GM12875 (cell line): ENCODE measurements around the gene AIP.

Experiments used
- H3K4me3 ChIP-seq: one replicate; pipeline ENCODE4 v1.5.1; 2011; ENCODE audit warnings: low read depth, low read length, control low read depth
- CTCF ChIP-seq: IDR thresholded peaks from 2 replicates; pipeline ENCODE4 v1.5.1; 2011; ENCODE audit warnings: low read depth, mild to moderate bottlenecking, control low read depth, inconsistent platforms, low read length, moderate library complexity, borderline replicate concordance; ENCODE audit not compliant: insufficient read depth

AIP gene

GRCh38 chr11:67503119-67504004 is 20.5 kb downstream of the AIP start:
- TF ChIP-seq CTCF: no peak
- peak overlapping the region; percentile 90 for H3K4me3 ChIP-seq

GRCh38 chr11:67504005-67504949 is 21.5 kb downstream of the AIP start:
- peak overlapping the region; percentile 90 for H3K4me3 ChIP-seq
- TF ChIP-seq CTCF: no peak

DNA sequence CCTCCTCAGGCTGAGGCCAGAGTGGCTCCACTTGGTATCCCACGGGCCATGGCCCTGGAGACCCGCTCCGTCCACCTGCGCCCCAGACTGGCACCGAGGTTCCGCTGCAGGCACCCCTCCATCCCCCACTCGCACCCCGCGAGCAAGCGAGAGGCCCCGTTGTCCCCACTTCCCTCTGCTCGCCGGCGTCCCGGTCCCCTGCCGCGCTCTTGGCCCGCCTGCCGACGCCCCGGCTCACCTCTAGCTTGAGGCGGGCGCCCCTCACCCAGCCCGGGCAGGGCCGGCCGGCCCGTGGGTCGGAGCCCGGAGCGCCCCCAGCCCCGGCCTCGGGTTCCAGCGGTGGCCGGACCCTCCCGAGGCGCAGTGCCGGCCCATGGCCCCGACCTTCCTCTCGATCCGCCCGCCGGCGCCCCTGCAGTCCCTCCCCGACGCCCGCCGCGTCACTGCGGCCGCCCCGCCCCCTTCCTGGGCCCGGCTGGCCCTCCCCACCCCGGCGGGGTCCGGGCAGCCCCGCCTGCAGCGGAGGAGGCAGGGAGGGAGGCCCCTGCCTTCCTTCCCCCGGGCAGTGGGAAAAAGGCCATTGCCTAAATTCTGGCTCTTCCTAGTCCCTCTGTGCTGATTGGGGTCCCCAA is 22.2 kb downstream of the AIP start, which contains the start of gene PITPNM1:
TSS of gene PITPNM1 (minus strand) at position 414 of the 632 bp plus-strand sequence. CDS start 1,183 bp downstream, outside the sequence.
- TF ChIP-seq CTCF: no peak
- H3K4me3 ChIP-seq: peak within 1 kb of the TSS; percentile 90

GRCh38 chr11:67505605-67506396 is 23.0 kb downstream of the AIP start:
- peak; percentile 99 for TF ChIP-seq CTCF
- peak overlapping the region; percentile 90 for H3K4me3 ChIP-seq

- TF ChIP-seq CTCF: no peak
- H3K4me3 ChIP-seq: peak overlapping the region; percentile 12
These were observed 23.7 kb downstream of the AIP start for GRCh38 chr11:67506426-67507051.
